Liver (tissue), 3 donors: Measurements from ENCODE around the gene HMGN3.
A peak's percentile ranks its signal among the peaks of the same experiment; 100 is the strongest.

Experiments
- EGR1 ChIP-seq, 2 donors: IDR thresholded peaks; 2 replicates each; pipeline ENCODE4 v1.6.1; 2016 to 2018; ENCODE audit warnings: antibody characterized with exemption in 2 of 2, low read depth in 2 of 2
- TAF1 ChIP-seq: conservative IDR thresholded peaks from 2 replicates; pipeline ENCODE4 v1.6.1; 2016; ENCODE audit warnings: antibody characterized with exemption, mild to moderate bottlenecking
- YY1 ChIP-seq: IDR thresholded peaks from 2 replicates; pipeline ENCODE4 v1.6.1; 2016; ENCODE audit warnings: antibody characterized with exemption, mild to moderate bottlenecking
- TF ChIP-seq, protein P1 (sequence below): fragments of 150-350 bp; IDR thresholded peaks from 2 replicates; pipeline ENCODE4 v1.5.1; 2017; ENCODE audit warnings: improper control_type of control experiment, low read depth, low read length; ENCODE audit not compliant: missing input control
- donor health status: healthy.
- donor health status: healthy.

DNA sequence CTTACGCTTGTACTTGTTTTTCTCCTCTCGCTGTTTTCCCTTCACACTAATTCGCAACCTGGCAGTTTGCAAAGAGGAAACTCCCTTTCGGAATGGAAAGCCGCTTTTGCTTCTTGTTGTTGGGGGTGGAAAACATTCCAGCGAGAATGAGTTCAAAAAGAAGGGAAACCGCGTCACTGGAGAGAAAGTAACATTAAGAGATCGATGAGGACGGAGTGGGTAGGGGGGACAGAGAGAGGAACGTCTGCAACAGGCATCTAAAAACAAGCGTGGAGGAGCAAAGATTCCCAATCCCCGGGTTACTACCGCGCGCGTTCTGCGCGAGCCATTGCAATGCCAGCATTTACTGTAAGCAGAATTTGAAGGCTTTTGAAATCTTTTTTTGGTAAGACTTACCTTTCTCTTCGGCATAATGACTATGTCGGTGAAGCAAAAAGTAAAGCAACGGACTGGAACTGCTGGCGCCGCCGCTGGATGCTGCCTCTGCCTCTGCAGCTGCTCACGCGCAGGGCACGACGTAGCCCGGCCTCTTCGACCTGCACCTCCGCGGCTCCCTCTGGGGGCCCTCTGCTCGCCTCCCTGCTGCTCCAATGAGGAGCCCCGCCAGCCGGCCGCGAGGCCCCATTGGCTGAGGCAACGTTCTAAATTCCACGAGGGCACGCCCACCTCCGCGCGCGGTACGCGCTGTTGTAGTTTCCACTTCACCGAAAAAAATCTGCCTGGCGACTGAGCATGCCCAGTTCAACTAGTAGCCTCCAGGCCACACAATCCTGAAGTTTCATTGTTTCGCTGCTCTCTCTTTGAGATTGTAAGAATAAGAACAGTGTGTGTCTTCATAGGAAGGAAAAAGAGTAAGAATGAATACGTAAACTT is at the start of gene HMGN3:
- TF ChIP-seq, protein P1, sequence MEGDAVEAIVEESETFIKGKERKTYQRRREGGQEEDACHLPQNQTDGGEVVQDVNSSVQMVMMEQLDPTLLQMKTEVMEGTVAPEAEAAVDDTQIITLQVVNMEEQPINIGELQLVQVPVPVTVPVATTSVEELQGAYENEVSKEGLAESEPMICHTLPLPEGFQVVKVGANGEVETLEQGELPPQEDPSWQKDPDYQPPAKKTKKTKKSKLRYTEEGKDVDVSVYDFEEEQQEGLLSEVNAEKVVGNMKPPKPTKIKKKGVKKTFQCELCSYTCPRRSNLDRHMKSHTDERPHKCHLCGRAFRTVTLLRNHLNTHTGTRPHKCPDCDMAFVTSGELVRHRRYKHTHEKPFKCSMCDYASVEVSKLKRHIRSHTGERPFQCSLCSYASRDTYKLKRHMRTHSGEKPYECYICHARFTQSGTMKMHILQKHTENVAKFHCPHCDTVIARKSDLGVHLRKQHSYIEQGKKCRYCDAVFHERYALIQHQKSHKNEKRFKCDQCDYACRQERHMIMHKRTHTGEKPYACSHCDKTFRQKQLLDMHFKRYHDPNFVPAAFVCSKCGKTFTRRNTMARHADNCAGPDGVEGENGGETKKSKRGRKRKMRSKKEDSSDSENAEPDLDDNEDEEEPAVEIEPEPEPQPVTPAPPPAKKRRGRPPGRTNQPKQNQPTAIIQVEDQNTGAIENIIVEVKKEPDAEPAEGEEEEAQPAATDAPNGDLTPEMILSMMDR, result peak; percentile 12
- TF ChIP-seq EGR1 (IDR thresholded peaks at IDR 0.05; ENCODE audit: low read depth in 2 of 2) (peak; percentile 42 to 57), TAF1 (peak; percentile 76), YY1 (peak; percentile 50)
